ENCODE results near the gene TFAP2A.

GRCh38 chr6:10401632-10402223, 13.1 kb downstream of the TFAP2A start:
- no peak for TF ChIP-seq EZH2 (IDR thresholded peaks at IDR 0.05)
- TF ChIP-seq CTCF (IDR thresholded peaks at IDR 0.05), result no peak
- TF ChIP-seq EZH2phosphoT487 (IDR thresholded peaks at IDR 0.05), result no peak

All from neural progenitor cell (in vitro differentiated cells).